ENCODE measurements around the gene NFE2L1.

NFE2L1 gene

DNA sequence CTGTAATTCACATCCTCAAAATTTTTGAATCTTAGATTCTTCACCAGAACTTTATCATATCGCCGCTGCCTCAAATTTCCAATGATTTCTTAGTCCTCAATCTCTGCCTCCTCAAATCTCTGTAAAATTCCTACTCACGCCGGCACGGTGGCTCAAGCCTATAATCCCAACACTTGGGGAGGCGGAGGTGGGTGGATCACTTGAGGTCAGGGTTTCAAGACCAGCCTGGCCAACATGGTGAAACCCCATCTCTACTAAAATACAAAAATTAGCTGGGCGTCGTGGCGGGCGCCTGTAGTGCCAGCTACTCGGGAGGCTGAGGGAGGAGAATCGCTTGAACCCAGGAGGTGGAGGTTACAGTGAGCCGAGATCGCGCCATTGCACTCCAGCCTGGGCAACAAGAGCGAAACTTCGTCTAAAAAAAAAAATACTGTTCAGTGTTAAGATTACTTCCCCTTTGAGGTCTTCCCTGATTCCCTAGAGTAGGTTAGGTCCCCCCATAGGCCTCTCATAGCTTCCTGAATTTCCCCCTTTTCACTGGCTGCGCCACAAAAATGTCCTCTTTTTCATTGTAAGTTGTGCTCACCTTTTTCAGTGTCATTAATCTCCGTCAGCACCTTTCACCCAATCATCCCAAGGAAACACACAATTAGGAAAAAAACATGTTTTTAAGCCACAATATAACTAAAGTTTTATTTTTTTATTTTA is 54.0 kb downstream of the NFE2L1 start:
- TF ChIP-seq, protein P1, sequence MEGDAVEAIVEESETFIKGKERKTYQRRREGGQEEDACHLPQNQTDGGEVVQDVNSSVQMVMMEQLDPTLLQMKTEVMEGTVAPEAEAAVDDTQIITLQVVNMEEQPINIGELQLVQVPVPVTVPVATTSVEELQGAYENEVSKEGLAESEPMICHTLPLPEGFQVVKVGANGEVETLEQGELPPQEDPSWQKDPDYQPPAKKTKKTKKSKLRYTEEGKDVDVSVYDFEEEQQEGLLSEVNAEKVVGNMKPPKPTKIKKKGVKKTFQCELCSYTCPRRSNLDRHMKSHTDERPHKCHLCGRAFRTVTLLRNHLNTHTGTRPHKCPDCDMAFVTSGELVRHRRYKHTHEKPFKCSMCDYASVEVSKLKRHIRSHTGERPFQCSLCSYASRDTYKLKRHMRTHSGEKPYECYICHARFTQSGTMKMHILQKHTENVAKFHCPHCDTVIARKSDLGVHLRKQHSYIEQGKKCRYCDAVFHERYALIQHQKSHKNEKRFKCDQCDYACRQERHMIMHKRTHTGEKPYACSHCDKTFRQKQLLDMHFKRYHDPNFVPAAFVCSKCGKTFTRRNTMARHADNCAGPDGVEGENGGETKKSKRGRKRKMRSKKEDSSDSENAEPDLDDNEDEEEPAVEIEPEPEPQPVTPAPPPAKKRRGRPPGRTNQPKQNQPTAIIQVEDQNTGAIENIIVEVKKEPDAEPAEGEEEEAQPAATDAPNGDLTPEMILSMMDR (IDR thresholded peaks at IDR 0.05; ENCODE audit: low read depth, low read length) = no peak
- no peaks in the 10 kb centered on the region for H3K27me3 ChIP-seq
- no peak for DNase-seq
- H3K9me3 ChIP-seq = no peaks in the 10 kb centered on the region
- H3K4me3 ChIP-seq (ENCODE audit: low read depth, low read length) = no peak overlapping the region; the same call in 1 of the 2 replicates
- no peaks in the 10 kb centered on the region; the same call in 1 of the 2 replicates for H3K36me3 ChIP-seq
- no peaks in the 10 kb centered on the region for H3K4me1 ChIP-seq

DNA sequence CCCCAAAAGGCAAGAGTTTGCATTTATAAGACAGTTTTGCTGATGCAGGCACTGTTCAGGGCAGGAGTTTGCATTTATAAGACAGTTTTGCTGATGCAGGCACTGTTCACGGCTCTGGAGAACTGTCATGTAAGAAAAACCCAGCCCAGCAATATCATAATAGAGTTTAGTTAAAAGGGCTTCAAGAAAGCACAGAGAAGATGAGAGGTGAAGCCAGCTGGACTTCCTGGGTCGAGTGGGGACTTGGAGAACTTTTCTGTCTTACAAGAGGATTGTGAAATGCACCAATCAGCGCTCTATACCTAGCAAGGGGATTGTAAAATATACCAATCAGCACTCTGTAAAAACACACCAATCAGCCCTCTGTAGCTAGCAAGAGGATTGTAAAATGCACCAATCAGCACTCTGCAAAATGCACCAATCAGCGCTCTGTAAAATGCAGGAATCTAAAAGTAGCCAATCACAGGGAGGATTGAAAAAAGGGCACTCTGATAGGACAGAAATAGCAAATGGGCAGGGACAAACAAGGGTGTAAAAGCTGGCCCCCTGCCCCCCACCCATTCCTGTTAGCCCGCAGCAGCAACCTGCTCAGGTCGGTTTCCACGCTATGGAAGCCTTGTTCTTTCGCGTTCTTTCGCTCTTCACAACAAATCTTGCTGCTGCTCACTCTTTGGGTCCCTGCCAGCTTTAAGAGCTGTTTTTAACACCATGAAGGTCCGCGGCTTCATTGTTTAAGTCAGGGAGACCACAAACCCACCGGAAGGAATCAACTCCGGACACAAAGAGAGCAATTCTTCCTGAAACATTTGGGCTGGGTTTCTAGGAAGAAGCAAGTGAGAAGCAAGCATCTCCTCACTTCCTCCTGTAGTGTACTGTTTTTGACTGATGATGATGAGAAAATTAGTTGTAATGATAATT is 54.9 kb downstream of the NFE2L1 start:
- H3K9me3 ChIP-seq = no peaks in the 10 kb centered on the region
- no peaks in the 10 kb centered on the region for H3K27me3 ChIP-seq
- H3K4me3 ChIP-seq (ENCODE audit: low read depth, low read length) = no peak overlapping the region
- no peaks in the 10 kb centered on the region; the same call in 1 of the 2 replicates for H3K36me3 ChIP-seq
- no peak for DNase-seq
- TF ChIP-seq, protein P1 (IDR thresholded peaks at IDR 0.05; ENCODE audit: low read depth, low read length) = no peak
- no peaks in the 10 kb centered on the region for H3K4me1 ChIP-seq

DNA sequence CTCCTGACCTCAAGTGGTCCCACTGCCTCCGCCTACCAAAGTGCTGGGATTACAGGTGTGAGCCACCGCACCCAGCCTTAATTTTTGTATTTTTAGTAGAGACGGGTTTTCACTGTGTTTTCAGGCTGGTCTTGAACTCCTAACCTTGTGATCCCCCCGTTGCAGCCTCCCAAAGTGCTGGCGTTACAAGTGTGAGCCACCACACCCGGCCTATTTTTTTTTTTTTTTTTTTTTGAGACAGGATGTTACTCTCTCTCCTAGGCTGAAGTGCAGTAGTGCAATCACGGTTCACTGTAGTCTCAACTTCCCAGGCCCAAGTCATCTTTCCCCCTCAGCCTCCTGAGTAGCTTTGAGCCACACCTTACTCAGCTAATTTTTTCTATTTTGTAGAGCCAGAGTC is 56.3 kb downstream of the NFE2L1 start:
- Histone ChIP-seq H3K4me3 (ENCODE audit: low read depth, low read length) (no peak overlapping the region), H3K36me3 (no peaks in the 10 kb centered on the region), H3K27me3 (no peaks in the 10 kb centered on the region), H3K9me3 (no peaks in the 10 kb centered on the region), H3K4me1 (no peaks in the 10 kb centered on the region)
- DNase-seq = no peak
- TF ChIP-seq, protein P1 (IDR thresholded peaks at IDR 0.05; ENCODE audit: low read depth, low read length) = no peak

DNA sequence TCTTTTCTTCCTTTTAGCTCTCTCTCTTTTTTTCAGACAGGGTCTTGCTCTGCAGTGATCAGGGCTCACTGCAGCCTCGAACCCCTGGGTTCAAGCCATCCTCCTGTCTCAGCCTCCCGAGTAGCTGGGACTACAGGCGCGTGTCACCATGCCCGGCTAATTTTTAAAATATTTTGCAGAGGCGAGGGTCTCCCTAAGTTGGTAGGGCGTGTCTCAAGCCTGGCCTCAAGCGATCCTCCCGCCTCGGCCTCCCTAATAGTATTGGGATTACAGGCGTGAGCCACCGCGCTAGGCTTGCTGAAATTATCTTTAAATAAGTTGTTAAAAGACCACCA is 58.6 kb downstream of the NFE2L1 start:
- Histone ChIP-seq H3K4me1 (peaks cover 3% of the 10 kb centered on the region), H3K36me3 (no peaks in the 10 kb centered on the region), H3K9me3 (no peaks in the 10 kb centered on the region), H3K4me3 (ENCODE audit: low read depth, low read length) (peak overlapping the region; percentile 98), H3K27me3 (no peaks in the 10 kb centered on the region)
- TF ChIP-seq, protein P1 (IDR thresholded peaks at IDR 0.05; ENCODE audit: low read depth, low read length) = no peak
- DNase-seq = no peak

DNA sequence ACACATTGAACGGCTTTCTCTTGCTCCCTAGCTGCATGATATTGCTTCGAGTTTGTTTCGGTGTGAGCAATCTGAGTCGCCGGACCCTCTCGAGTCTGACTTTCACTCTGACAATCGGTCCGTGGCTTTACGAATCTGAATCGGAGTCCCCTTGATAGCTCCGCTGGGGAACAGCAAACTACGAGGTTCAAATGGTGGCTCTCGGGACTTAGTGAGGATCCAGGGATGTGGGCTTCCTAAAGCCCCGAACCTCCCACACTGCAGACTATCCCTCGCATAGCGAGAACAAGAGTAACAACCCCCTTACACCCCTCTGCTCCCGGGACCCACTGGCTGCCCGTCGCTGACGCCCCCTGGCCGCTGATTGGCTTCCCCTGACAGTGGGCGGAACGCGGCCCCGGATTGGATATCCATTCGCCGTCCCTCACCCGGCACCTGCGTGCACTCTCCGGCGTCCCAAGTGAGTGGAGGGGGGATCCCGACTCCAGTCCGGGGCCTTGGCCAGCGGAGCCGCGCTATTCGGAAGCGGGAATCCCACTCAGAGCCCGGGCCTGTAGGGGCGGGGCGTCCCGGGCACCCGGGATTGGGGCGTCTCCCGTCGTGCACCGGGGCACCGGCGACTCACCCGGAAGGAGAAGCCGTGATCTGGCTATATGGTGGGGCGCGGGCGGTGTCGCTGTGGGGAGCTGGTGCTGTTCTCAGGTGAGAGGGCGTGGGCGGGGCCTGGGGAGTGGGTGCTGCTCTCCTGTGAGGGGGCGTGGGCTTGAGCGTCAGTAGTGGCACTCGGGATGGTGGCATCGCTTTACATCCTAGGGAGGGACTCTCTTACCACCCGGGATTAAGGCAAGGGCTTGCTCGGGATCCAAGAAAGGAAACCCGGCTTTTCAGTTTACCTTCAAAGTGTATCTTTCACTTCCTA is 59.2 kb downstream of the NFE2L1 start, which contains the start of gene SNX11:
Gene SNX11, plus strand, starts transcription at position 630 of the 919 bp plus-strand sequence. CDS start 4,278 bp downstream, outside the sequence.
- DNase-seq = peak; percentile 95
- H3K4me1 ChIP-seq = peaks cover 3% of the 10 kb centered on the region
- H3K27me3 ChIP-seq = no peaks in the 10 kb centered on the region
- no peaks in the 10 kb centered on the region for H3K36me3 ChIP-seq
- TF ChIP-seq, protein P1 (IDR thresholded peaks at IDR 0.05; ENCODE audit: low read depth, low read length) = no peak
- peak within 1 kb of the TSS; percentile 98 for H3K4me3 ChIP-seq (ENCODE audit: low read depth, low read length)
- H3K9me3 ChIP-seq = no peaks in the 10 kb centered on the region
